Activated T-cell treated with anti-CD3 and anti-CD28 coated beads, Interleukin-2, amount 50 U/mL, for 24 hours (primary cell): ENCODE results near the gene BHLHE40.

ENCODE experiments used
- DNase-seq: peaks from one replicate; pipeline ENCODE4 v3.0.0-alpha.2; 2020
- H3K27ac Mint-ChIP-seq: 2 replicates; pipeline ENCODE4 v1.8.0; 2020; ENCODE audit warnings: mild to moderate bottlenecking, mixed read lengths
- H3K27me3 Mint-ChIP-seq: 2 replicates; pipeline ENCODE4 v1.8.0; 2020; ENCODE audit warnings: mixed read lengths
- H3K36me3 Mint-ChIP-seq: 2 replicates; pipeline ENCODE4 v1.8.0; 2020; ENCODE audit warnings: low read depth, mixed read lengths
- H3K4me1 Mint-ChIP-seq: 2 replicates; pipeline ENCODE4 v1.8.0; 2020; ENCODE audit warnings: low read depth, mixed read lengths
- H3K4me3 Mint-ChIP-seq: 2 replicates; pipeline ENCODE4 v1.8.0; 2020; ENCODE audit warnings: mild to moderate bottlenecking, moderate library complexity, mixed read lengths
- H3K9me3 Mint-ChIP-seq: 2 replicates; pipeline ENCODE4 v1.8.0; 2020; ENCODE audit warnings: mixed read lengths

BHLHE40 gene

GRCh38 chr3:4974154-4974553, 5.1 kb upstream of the BHLHE40 start:
- Mint-ChIP-seq H3K4me1 (peaks cover 33% of the 10 kb centered on the region), H3K27me3 (no peaks in the 10 kb centered on the region), H3K4me3 (no peak overlapping the region), H3K27ac (no peak overlapping the region), H3K9me3 (peaks cover 6% of the 10 kb centered on the region), H3K36me3 (peaks cover 4% of the 10 kb centered on the region)
- DNase-seq, result no peak

GRCh38 chr3:4976109-4976508, 3.1 kb upstream of the BHLHE40 start:
- Mint-ChIP-seq H3K36me3 (peaks cover 17% of the 10 kb centered on the region), H3K27me3 (no peaks in the 10 kb centered on the region), H3K4me1 (peaks cover 40% of the 10 kb centered on the region), H3K4me3 (no peak overlapping the region), H3K27ac (peak overlapping the region; percentile 99), H3K9me3 (no peaks in the 10 kb centered on the region)
- DNase-seq, result peak; percentile 57

GRCh38 chr3:4977001-4977852, 2.0 kb upstream of the BHLHE40 start:
- Mint-ChIP-seq H3K36me3 (peaks cover 29% of the 10 kb centered on the region), H3K9me3 (no peaks in the 10 kb centered on the region), H3K27me3 (no peaks in the 10 kb centered on the region), H3K4me3 (peak overlapping the region; percentile 100), H3K4me1 (peaks cover 50% of the 10 kb centered on the region), H3K27ac (peak overlapping the region; percentile 99)
- peak; percentile 80 for DNase-seq

GRCh38 chr3:4977853-4978203, 1.4 kb upstream of the BHLHE40 start:
- H3K4me3 Mint-ChIP-seq, result peak overlapping the region; percentile 100
- no peaks in the 10 kb centered on the region for H3K9me3 Mint-ChIP-seq
- peak overlapping the region; percentile 99 for H3K27ac Mint-ChIP-seq
- H3K27me3 Mint-ChIP-seq, result no peaks in the 10 kb centered on the region
- DNase-seq, result no peak
- peaks cover 55% of the 10 kb centered on the region for H3K4me1 Mint-ChIP-seq
- peaks cover 35% of the 10 kb centered on the region for H3K36me3 Mint-ChIP-seq

GRCh38 chr3:4978204-4978965, 852 bp upstream of the BHLHE40 start:
- Mint-ChIP-seq H3K27me3 (no peaks in the 10 kb centered on the region), H3K27ac (peak overlapping the region; percentile 99), H3K4me1 (peaks cover 58% of the 10 kb centered on the region), H3K4me3 (peak overlapping the region; percentile 100), H3K9me3 (no peaks in the 10 kb centered on the region), H3K36me3 (peaks cover 40% of the 10 kb centered on the region)
- peak; percentile 91 for DNase-seq

GRCh38 chr3:4978966-4979427, 240 bp upstream of the BHLHE40 start:
- Mint-ChIP-seq H3K4me1 (peaks cover 61% of the 10 kb centered on the region), H3K36me3 (peaks cover 46% of the 10 kb centered on the region), H3K27me3 (no peaks in the 10 kb centered on the region), H3K4me3 (peak overlapping the region; percentile 100), H3K9me3 (no peaks in the 10 kb centered on the region), H3K27ac (peak overlapping the region; percentile 99)
- peak; percentile 92 for DNase-seq

GRCh38 chr3:4980229-4981203, 1.3 kb downstream of the BHLHE40 start:
- Mint-ChIP-seq H3K9me3 (no peaks in the 10 kb centered on the region), H3K27me3 (no peaks in the 10 kb centered on the region), H3K27ac (peak overlapping the region; percentile 97), H3K4me1 (peaks cover 70% of the 10 kb centered on the region), H3K4me3 (peak overlapping the region; percentile 100), H3K36me3 (peaks cover 58% of the 10 kb centered on the region)
- peak; percentile 96 for DNase-seq

- no peaks in the 10 kb centered on the region for H3K9me3 Mint-ChIP-seq
- peaks cover 70% of the 10 kb centered on the region for H3K4me1 Mint-ChIP-seq
- H3K27ac Mint-ChIP-seq, result peak overlapping the region; percentile 86
- no peak for DNase-seq
- peak overlapping the region; percentile 100 for H3K4me3 Mint-ChIP-seq
- H3K36me3 Mint-ChIP-seq, result peaks cover 66% of the 10 kb centered on the region
- no peaks in the 10 kb centered on the region for H3K27me3 Mint-ChIP-seq
Observed at GRCh38 chr3:4981294-4981664, 2.0 kb downstream of the BHLHE40 start.

GRCh38 chr3:4981665-4982494, 2.6 kb downstream of the BHLHE40 start:
- H3K27me3 Mint-ChIP-seq, result no peaks in the 10 kb centered on the region
- peak overlapping the region; percentile 100 for H3K4me3 Mint-ChIP-seq
- peak overlapping the region; percentile 86 for H3K27ac Mint-ChIP-seq
- peaks cover 70% of the 10 kb centered on the region for H3K4me1 Mint-ChIP-seq
- no peak for DNase-seq
- no peaks in the 10 kb centered on the region for H3K9me3 Mint-ChIP-seq
- peaks cover 66% of the 10 kb centered on the region for H3K36me3 Mint-ChIP-seq

- Mint-ChIP-seq H3K4me3 (peak overlapping the region; percentile 100), H3K27ac (peak overlapping the region; percentile 71), H3K4me1 (peaks cover 69% of the 10 kb centered on the region), H3K9me3 (no peaks in the 10 kb centered on the region), H3K36me3 (peaks cover 66% of the 10 kb centered on the region), H3K27me3 (no peaks in the 10 kb centered on the region)
- DNase-seq, result no peak
Observed at GRCh38 chr3:4982773-4983738, 3.8 kb downstream of the BHLHE40 start.

GRCh38 chr3:4983739-4984510, 4.7 kb downstream of the BHLHE40 start:
- peak overlapping the region; percentile 100 for H3K4me3 Mint-ChIP-seq
- H3K27me3 Mint-ChIP-seq, result no peaks in the 10 kb centered on the region
- DNase-seq, result peak; percentile 76
- no peaks in the 10 kb centered on the region for H3K9me3 Mint-ChIP-seq
- peak overlapping the region; percentile 71 for H3K27ac Mint-ChIP-seq
- H3K4me1 Mint-ChIP-seq, result peaks cover 72% of the 10 kb centered on the region
- peaks cover 66% of the 10 kb centered on the region for H3K36me3 Mint-ChIP-seq

GRCh38 chr3:4984511-4984864, 5.3 kb downstream of the BHLHE40 start:
- H3K4me1 Mint-ChIP-seq, result peaks cover 77% of the 10 kb centered on the region
- H3K9me3 Mint-ChIP-seq, result no peaks in the 10 kb centered on the region
- H3K27ac Mint-ChIP-seq, result peak overlapping the region; percentile 71
- no peak for DNase-seq
- H3K36me3 Mint-ChIP-seq, result peaks cover 64% of the 10 kb centered on the region
- no peaks in the 10 kb centered on the region for H3K27me3 Mint-ChIP-seq
- H3K4me3 Mint-ChIP-seq, result peak overlapping the region; percentile 100
